ENCODE measurements around the gene TECPR1.

TECPR1 gene

DNA sequence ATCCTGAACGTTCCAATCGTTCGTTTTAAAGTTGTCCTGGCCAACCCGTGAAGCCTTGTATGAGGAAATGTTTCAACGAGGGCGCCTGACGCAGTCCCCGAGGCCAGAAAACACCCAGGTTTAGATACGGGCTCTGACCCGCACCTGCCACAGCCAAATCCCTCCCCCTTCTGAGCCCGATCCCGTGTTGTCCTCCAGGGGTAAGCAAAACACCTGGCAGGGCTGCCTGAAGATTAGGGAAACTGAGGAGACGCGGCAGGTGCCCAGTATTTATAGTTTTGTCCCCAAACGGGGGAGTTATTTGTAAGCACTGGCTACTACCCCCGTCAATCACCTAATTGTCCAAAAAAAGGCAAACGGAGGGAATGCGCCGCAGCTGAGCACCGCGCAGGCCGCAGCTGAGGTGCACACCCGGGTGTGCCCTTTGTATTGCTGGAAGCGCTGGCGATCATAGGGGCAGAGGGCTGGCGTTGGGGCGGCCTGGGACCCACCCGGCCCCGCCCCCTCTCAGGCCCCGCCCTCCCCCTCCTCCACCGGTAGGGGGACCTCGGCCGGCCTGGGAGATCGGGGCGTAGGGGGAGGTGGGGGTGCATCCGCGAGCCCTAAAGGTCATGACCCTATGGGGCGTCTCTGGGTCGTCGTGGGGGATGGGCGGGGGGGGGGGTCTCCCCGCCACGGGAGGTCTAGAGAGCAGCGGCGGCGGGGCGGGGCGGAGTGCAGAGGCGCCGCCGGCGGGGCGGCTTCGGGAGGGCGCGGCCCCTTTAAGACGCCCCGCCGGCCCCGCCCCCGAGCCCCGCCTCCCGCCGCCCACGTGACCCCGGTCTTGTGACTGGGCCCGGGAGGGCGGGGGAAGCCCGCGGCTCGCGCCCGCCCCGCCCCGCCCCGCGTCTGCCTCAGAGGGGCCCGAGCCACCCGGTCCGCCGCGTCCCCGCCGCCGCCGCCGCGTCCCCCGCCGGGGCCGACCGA is 29.0 kb upstream of the TECPR1 start, which contains the start of gene BRI3 (continued):
- TF ChIP-seq ZFP37 (tag by site-specific recombination; IDR thresholded peaks at IDR 0.05) (no peak), SP7 (tag by site-specific recombination; IDR thresholded peaks at IDR 0.05) (peak; percentile 43; the same call in 1 of the 2 replicates), ZNF585B (tag by site-specific recombination; IDR thresholded peaks at IDR 0.05) (no peak), ZFP69B (tag by site-specific recombination; IDR thresholded peaks at IDR 0.05) (peak; percentile 86), SP2 (tag by site-specific recombination; IDR thresholded peaks at IDR 0.05) (peak; percentile 40), GLI4 (tag by site-specific recombination; IDR thresholded peaks at IDR 0.05) (no peak), ZNF157 (tag by site-specific recombination; IDR thresholded peaks at IDR 0.05) (no peak), ZNF354C (tag by site-specific recombination; IDR thresholded peaks at IDR 0.05; ENCODE audit: borderline replicate concordance, low read depth) (no peak), ZNF670 (tag by site-specific recombination; IDR thresholded peaks at IDR 0.05; ENCODE audit: low read depth) (no peak), ZFP41 (tag by site-specific recombination; IDR thresholded peaks at IDR 0.05; ENCODE audit: borderline replicate concordance) (no peak)
- TF ChIP-seq, protein P1, sequence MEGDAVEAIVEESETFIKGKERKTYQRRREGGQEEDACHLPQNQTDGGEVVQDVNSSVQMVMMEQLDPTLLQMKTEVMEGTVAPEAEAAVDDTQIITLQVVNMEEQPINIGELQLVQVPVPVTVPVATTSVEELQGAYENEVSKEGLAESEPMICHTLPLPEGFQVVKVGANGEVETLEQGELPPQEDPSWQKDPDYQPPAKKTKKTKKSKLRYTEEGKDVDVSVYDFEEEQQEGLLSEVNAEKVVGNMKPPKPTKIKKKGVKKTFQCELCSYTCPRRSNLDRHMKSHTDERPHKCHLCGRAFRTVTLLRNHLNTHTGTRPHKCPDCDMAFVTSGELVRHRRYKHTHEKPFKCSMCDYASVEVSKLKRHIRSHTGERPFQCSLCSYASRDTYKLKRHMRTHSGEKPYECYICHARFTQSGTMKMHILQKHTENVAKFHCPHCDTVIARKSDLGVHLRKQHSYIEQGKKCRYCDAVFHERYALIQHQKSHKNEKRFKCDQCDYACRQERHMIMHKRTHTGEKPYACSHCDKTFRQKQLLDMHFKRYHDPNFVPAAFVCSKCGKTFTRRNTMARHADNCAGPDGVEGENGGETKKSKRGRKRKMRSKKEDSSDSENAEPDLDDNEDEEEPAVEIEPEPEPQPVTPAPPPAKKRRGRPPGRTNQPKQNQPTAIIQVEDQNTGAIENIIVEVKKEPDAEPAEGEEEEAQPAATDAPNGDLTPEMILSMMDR (tag by site-specific recombination; IDR thresholded peaks at IDR 0.05) = no peak
- TF ChIP-seq, protein P2, sequence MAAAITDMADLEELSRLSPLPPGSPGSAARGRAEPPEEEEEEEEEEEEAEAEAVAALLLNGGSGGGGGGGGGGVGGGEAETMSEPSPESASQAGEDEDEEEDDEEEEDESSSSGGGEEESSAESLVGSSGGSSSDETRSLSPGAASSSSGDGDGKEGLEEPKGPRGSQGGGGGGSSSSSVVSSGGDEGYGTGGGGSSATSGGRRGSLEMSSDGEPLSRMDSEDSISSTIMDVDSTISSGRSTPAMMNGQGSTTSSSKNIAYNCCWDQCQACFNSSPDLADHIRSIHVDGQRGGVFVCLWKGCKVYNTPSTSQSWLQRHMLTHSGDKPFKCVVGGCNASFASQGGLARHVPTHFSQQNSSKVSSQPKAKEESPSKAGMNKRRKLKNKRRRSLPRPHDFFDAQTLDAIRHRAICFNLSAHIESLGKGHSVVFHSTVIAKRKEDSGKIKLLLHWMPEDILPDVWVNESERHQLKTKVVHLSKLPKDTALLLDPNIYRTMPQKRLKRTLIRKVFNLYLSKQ (tag by site-specific recombination; IDR thresholded peaks at IDR 0.05; ENCODE audit: borderline replicate concordance) = no peak
- TF ChIP-seq, protein P3, sequence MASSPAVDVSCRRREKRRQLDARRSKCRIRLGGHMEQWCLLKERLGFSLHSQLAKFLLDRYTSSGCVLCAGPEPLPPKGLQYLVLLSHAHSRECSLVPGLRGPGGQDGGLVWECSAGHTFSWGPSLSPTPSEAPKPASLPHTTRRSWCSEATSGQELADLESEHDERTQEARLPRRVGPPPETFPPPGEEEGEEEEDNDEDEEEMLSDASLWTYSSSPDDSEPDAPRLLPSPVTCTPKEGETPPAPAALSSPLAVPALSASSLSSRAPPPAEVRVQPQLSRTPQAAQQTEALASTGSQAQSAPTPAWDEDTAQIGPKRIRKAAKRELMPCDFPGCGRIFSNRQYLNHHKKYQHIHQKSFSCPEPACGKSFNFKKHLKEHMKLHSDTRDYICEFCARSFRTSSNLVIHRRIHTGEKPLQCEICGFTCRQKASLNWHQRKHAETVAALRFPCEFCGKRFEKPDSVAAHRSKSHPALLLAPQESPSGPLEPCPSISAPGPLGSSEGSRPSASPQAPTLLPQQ (tag by site-specific recombination; IDR thresholded peaks at IDR 0.05) = peak; percentile 86
- TF ChIP-seq, protein P4, sequence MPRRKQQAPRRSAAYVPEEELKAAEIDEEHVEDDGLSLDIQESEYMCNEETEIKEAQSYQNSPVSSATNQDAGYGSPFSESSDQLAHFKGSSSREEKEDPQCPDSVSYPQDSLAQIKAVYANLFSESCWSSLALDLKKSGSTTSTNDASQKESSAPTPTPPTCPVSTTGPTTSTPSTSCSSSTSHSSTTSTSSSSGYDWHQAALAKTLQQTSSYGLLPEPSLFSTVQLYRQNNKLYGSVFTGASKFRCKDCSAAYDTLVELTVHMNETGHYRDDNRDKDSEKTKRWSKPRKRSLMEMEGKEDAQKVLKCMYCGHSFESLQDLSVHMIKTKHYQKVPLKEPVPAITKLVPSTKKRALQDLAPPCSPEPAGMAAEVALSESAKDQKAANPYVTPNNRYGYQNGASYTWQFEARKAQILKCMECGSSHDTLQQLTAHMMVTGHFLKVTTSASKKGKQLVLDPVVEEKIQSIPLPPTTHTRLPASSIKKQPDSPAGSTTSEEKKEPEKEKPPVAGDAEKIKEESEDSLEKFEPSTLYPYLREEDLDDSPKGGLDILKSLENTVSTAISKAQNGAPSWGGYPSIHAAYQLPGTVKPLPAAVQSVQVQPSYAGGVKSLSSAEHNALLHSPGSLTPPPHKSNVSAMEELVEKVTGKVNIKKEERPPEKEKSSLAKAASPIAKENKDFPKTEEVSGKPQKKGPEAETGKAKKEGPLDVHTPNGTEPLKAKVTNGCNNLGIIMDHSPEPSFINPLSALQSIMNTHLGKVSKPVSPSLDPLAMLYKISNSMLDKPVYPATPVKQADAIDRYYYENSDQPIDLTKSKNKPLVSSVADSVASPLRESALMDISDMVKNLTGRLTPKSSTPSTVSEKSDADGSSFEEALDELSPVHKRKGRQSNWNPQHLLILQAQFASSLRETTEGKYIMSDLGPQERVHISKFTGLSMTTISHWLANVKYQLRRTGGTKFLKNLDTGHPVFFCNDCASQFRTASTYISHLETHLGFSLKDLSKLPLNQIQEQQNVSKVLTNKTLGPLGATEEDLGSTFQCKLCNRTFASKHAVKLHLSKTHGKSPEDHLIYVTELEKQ (tag by site-specific recombination; IDR thresholded peaks at IDR 0.05; ENCODE audit: borderline replicate concordance) = no peak

- Histone ChIP-seq H3K36me3 (ENCODE audit: control insufficient read depth in 2 of 2, insufficient read depth in 1 of 2, low read length in 2 of 2) (peaks cover 0 to 21% of the 10 kb centered on the region in 2 experiments; a peak in 2 of 3 replicates), H3K4me3 (ENCODE audit: low read depth, low read length) (no peak overlapping the region), H3K27ac (ENCODE audit: extremely low read depth, low read depth, low read length) (no peak overlapping the region), H3K9me3 (ENCODE audit: control insufficient read depth, insufficient read depth, low read depth, low read length) (no peaks in the 10 kb centered on the region), H3K4me1 (ENCODE audit: control insufficient read depth, insufficient read depth, low read length) (peaks cover 12% of the 10 kb centered on the region)
- CTCF ChIA-PET = no interaction called here
- POLR2A ChIA-PET = interaction anchor here (1.4 kb wide), 1 partner anchor 121 kb away, joined by 3 read pairs; the partner anchor contains the start of gene BAIAP2L1
- no peak for TF ChIP-seq ZNF18 (tag by site-specific recombination; IDR thresholded peaks at IDR 0.05)
- no peak for TF ChIP-seq BCL6B (tag by site-specific recombination; IDR thresholded peaks at IDR 0.05)
- TF ChIP-seq ZSCAN4 (tag by site-specific recombination; IDR thresholded peaks at IDR 0.05) = no peak
Observed at GRCh38 chr7:98280296-98280695, 28.3 kb upstream of the TECPR1 start.

Measured in HEK293 (cell line).